B cell (primary cell): ENCODE measurements around the gene TIAM2. TPM values are rescaled to one million over a fixed set of nuclear protein-coding genes. Genes with fewer than 3 reads are reported as not detected.

Experiments
- ATAC-seq: fragments of 200-7000 bp; cut with Tn5 transposase; one replicate; pipeline ENCODE4 v1.10.0; 2021; ENCODE audit warnings: low read depth, mild to moderate bottlenecking, moderate number of reproducible peaks, moderate library complexity
- CTCF ChIA-PET: fragments of 350-600 bp; sonication (Branson Sonifier 250); formaldehyde crosslinking; loops from one replicate; lab custom pipeline; 2021; ENCODE audit warnings: antibody characterized with exemption, inconsistent platforms; lab: Charles Lee
- POLR2A ChIA-PET: fragments of 350-600 bp; sonication (Branson Sonifier 250); formaldehyde crosslinking; loops from one replicate; lab custom pipeline; 2021; ENCODE audit warnings: antibody characterized with exemption; lab: Charles Lee
- DNase-seq: peaks from one replicate; pipeline ENCODE4 v3.0.0; 2013
- H2AFZ ChIP-seq: 2 replicates; pipeline ENCODE4 v1.6.1; 2012; ENCODE audit warnings: mild to moderate bottlenecking, low read depth, low read length; ENCODE audit not compliant: insufficient read depth, poor library complexity, severe bottlenecking
- H3K27ac ChIP-seq, 2 donors: 1 replicate in 1 of 2; 2 replicates in 1 of 2; pipeline ENCODE4 v1.5.1; 2012 to 2013; ENCODE audit warnings: low read length in 2 of 2, mild to moderate bottlenecking in 2 of 2, moderate library complexity in 1 of 2
- H3K27me3 ChIP-seq, 4 experiments: fragments of 200-600 bp in 1 of 4; sonication (generic) in 1 of 4; replicated peaks in 1 of 4; 1 replicate in 2 of 4; 2 replicates in 2 of 4; pipeline versions ENCODE4 v1.6.1 to v1.7.0; 2013 to 2016; ENCODE audit warnings: low read length in 3 of 4, mild to moderate bottlenecking in 2 of 4, mixed read lengths in 1 of 4, moderate library complexity in 1 of 4; ENCODE audit not compliant: insufficient read depth in 4 of 4, control insufficient read depth in 3 of 4; ENCODE audit errors: control extremely low read depth in 1 of 4
- H3K36me3 ChIP-seq, 2 experiments: replicated peaks in 1 of 2; 1 replicate in 1 of 2; 2 replicates in 1 of 2; pipeline versions ENCODE4 v1.6.1 to v1.7.1; 2013; ENCODE audit warnings: low read length in 1 of 2; ENCODE audit not compliant: insufficient read depth in 2 of 2, control insufficient read depth in 1 of 2; ENCODE audit errors: control extremely low read depth in 1 of 2, extremely low read depth in 1 of 2
- H3K4me1 ChIP-seq, 2 donors: fragments of 200-600 bp in 1 of 2; sonication (generic) in 1 of 2; 1 replicate in 1 of 2; 2 replicates in 1 of 2; pipeline versions ENCODE4 v1.5.1 to v1.6.1; 2013 to 2017; ENCODE audit warnings: low read length in 2 of 2; ENCODE audit not compliant: control insufficient read depth in 2 of 2, insufficient read depth in 2 of 2
- H3K4me2 ChIP-seq: replicated peaks from 2 replicates; pipeline ENCODE3; 2012; ENCODE audit warnings: mild to moderate bottlenecking, low read depth, low read length; ENCODE audit not compliant: poor library complexity, severe bottlenecking
- H3K4me3 ChIP-seq, 5 experiments: fragments of 200-600 bp in 1 of 5; sonication (generic) in 1 of 5; 1 replicate in 3 of 5; 2 replicates in 2 of 5; pipeline versions ENCODE4 v1.5.1 to v1.7.0; 2011 to 2016; ENCODE audit warnings: low read length in 4 of 5, mild to moderate bottlenecking in 4 of 5, low read depth in 2 of 5, control low read depth in 1 of 5, moderate library complexity in 1 of 5; ENCODE audit not compliant: insufficient read depth in 1 of 5; ENCODE audit errors: control extremely low read depth in 1 of 5, extremely low read depth in 1 of 5
- H3K79me2 ChIP-seq: fragments of 200-600 bp; sonication (generic); one replicate; pipeline ENCODE4 v1.6.0; 2016; ENCODE audit warnings: low read length; ENCODE audit not compliant: control insufficient read depth, insufficient read depth
- H3K9ac ChIP-seq: fragments of 200-600 bp; sonication (generic); 2 replicates; pipeline ENCODE4 v1.6.1; 2017; ENCODE audit warnings: mild to moderate bottlenecking, low read length, moderate library complexity
- H3K9me3 ChIP-seq, 3 donors: one replicate each; pipeline versions ENCODE4 v1.6.1 to v1.7.1; 2013; ENCODE audit warnings: low read length in 2 of 3; ENCODE audit not compliant: control insufficient read depth in 2 of 3, insufficient read depth in 1 of 3; ENCODE audit errors: control extremely low read depth in 1 of 3
- H4K20me1 ChIP-seq: 2 replicates; pipeline ENCODE4 v1.6.0; 2012; ENCODE audit warnings: mild to moderate bottlenecking, low read length; ENCODE audit not compliant: insufficient read depth, control insufficient read depth, poor library complexity, severe bottlenecking
- H3K27ac Mint-ChIP-seq: one replicate; pipeline ENCODE4 v1.8.0; 2021; ENCODE audit warnings: mixed read lengths
- H3K27me3 Mint-ChIP-seq: one replicate; pipeline ENCODE4 v1.8.0; 2021; ENCODE audit warnings: mixed read lengths
- H3K4me1 Mint-ChIP-seq: one replicate; pipeline ENCODE4 v1.8.0; 2021; ENCODE audit warnings: mixed read lengths
- H3K4me3 Mint-ChIP-seq: one replicate; pipeline ENCODE4 v1.8.0; 2021; ENCODE audit warnings: mixed read lengths
- H3K9me3 Mint-ChIP-seq: one replicate; pipeline ENCODE4 v1.8.0; 2022; ENCODE audit warnings: mixed read lengths; ENCODE audit not compliant: insufficient read depth
- EZH2 ChIP-seq: IDR thresholded peaks from 2 replicates; pipeline ENCODE4 v1.6.1; 2012; ENCODE audit warnings: borderline replicate concordance, low read depth, mild to moderate bottlenecking, moderate library complexity, low read length; ENCODE audit not compliant: insufficient read depth, poor library complexity, severe bottlenecking
- WGBS: methylation state at CpG from one replicate; pipeline ENCODE4 v1.1.5; 2013; ENCODE audit warnings: missing lambda C conversion rate; ENCODE audit not compliant: insufficient coverage; 5-methylcytosine and 5-hydroxymethylcytosine counted together
- intact Hi-C: fragments of 100-400 bp; cut with micrococcal nuclease; formaldehyde crosslinking; loops from one replicate; pipeline ENCODE4 v1.10.0; 2022
- polyA plus RNA-seq: library from polyadenylated mRNA; depleted of rRNA; stranded (reverse); fragments of >200 nt; gene quantifications from 2 replicates; pipeline ENCODE4 v1.2.3, GENCODE V29; 2012
- total RNA-seq, 2 donors: library from RNA; stranded (reverse); fragments of 120-200 nt in 1 of 2; gene quantifications; 1 replicate in 1 of 2; 2 replicates in 1 of 2; pipeline versions ENCODE4 v1.2.3 to v1.2.4, GENCODE V29; 2013 to 2022
- TF ChIP-seq, protein P1 (sequence below): fragments of 200-600 bp; IDR thresholded peaks from one replicate; pipeline ENCODE4 v1.8.0; 2022; ENCODE audit warnings: antibody characterized with exemption, mild to moderate bottlenecking

The TIAM2 gene
- total and polyA plus RNA-seq, 2 donors (not counting 1 experiment from before 2014, with no cell fraction given), result 13.1 to 18.8 TPM

DNA sequence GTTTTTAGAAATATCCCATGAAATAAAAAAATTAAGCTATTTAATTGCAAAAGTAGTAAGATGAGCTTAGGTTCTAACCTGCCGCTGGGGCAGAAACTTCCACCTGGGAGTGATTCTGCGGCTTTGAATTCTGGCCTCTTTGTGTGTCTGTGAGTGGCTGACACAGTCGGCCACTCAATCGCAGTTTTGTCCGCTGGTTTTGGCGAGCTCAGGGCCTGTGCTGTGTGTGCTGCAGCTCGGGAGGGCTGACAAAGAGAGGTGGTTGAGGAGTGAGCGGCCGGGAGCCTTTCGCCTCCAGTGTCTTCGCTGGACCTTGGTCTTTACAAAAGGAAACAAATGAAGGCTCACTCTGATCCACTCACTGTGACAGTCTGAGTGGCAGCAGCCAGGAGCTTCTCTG is 128.4 kb downstream of the TIAM2 start:
- DNase-seq (no peak), ATAC-seq (no peak)
- Histone ChIP-seq H3K36me3 (no peaks in the 10 kb centered on the region), H3K27me3 (peaks cover 0 to 3% (median 0%) of the 10 kb centered on the region in 4 experiments), H3K27ac (no peak overlapping the region), H4K20me1 (no peaks in the 10 kb centered on the region), H3K9me3 (no peaks in the 10 kb centered on the region), H3K4me3 (no peak overlapping the region), H3K4me2 (no peak overlapping the region), H2AFZ (no peak overlapping the region), H3K4me1 (no peaks in the 10 kb centered on the region), H3K79me2 (no peaks in the 10 kb centered on the region), H3K9ac (no peak overlapping the region)
- ChIA-PET POLR2A (no interaction called here), CTCF (interaction anchor here (1.2 kb wide), 1 partner anchor 195 kb away, joined by 3 read pairs; no protein-coding TSS in a partner anchor)
- intact Hi-C loops, result no loop called here
- peaks cover 4% of the 10 kb centered on the region for H3K4me1 Mint-ChIP-seq
- H3K27ac Mint-ChIP-seq, result no peak overlapping the region
- no peak overlapping the region for H3K4me3 Mint-ChIP-seq
- TF ChIP-seq, protein P1, sequence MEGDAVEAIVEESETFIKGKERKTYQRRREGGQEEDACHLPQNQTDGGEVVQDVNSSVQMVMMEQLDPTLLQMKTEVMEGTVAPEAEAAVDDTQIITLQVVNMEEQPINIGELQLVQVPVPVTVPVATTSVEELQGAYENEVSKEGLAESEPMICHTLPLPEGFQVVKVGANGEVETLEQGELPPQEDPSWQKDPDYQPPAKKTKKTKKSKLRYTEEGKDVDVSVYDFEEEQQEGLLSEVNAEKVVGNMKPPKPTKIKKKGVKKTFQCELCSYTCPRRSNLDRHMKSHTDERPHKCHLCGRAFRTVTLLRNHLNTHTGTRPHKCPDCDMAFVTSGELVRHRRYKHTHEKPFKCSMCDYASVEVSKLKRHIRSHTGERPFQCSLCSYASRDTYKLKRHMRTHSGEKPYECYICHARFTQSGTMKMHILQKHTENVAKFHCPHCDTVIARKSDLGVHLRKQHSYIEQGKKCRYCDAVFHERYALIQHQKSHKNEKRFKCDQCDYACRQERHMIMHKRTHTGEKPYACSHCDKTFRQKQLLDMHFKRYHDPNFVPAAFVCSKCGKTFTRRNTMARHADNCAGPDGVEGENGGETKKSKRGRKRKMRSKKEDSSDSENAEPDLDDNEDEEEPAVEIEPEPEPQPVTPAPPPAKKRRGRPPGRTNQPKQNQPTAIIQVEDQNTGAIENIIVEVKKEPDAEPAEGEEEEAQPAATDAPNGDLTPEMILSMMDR, result no peak
- no peak for TF ChIP-seq EZH2
- H3K27me3 Mint-ChIP-seq, result no peaks in the 10 kb centered on the region
- no peaks in the 10 kb centered on the region for H3K9me3 Mint-ChIP-seq
- 98% methylated on average over 11 of the region's 11 CpGs for WGBS

DNA sequence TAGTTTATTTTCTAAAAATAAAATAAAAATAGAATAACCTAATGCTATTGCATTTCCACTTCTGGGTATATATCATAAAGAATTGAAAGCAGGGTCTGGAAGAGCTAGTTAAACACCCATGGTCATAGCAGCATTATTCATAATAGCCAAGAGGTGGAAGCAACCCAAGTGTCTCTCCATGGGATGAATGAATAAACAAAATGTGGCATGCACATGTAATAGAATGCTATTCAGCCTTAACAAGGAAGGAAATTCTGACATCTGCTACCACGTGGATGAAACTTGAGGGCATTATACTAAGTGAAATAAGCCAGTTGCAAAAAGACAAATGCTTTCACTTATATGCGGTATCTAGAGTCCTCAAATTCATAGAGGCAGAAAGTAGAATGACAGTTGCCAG is 130.8 kb downstream of the TIAM2 start:
- TF ChIP-seq EZH2, result no peak
- intact Hi-C loops, result no loop called here

More for the DNA sequence above, 130.8 kb downstream of the TIAM2 start:
- ATAC-seq (no peak), DNase-seq (no peak)
- no peaks in the 10 kb centered on the region for H3K36me3 ChIP-seq
- no peaks in the 10 kb centered on the region for H3K9me3 ChIP-seq
- no peaks in the 10 kb centered on the region for H4K20me1 ChIP-seq
- H3K9me3 Mint-ChIP-seq, result no peaks in the 10 kb centered on the region
- no peak overlapping the region for H3K4me3 ChIP-seq
- H3K4me1 Mint-ChIP-seq, result peaks cover 4% of the 10 kb centered on the region
- H3K27me3 Mint-ChIP-seq, result no peaks in the 10 kb centered on the region
- H3K4me2 ChIP-seq, result no peak overlapping the region
- H3K27ac ChIP-seq, result no peak overlapping the region
- WGBS, result 100% methylated on average over 1 of the region's 2 CpGs
- peaks cover 0 to 3% (median 0%) of the 10 kb centered on the region in 4 experiments for H3K27me3 ChIP-seq
- no peaks in the 10 kb centered on the region for H3K79me2 ChIP-seq
- no peak overlapping the region for H3K27ac Mint-ChIP-seq
- H2AFZ ChIP-seq, result no peak overlapping the region
- POLR2A ChIA-PET, result no interaction called here
- no peak overlapping the region for H3K4me3 Mint-ChIP-seq
- H3K9ac ChIP-seq, result no peak overlapping the region
- CTCF ChIA-PET, result interaction anchor here (0.6 kb wide), 1 partner anchor 210 kb away, joined by 3 read pairs; no protein-coding TSS in a partner anchor
- no peaks in the 10 kb centered on the region for H3K4me1 ChIP-seq
